H7 (cell line): ENCODE results near the gene TTC16. TPM values are rescaled to one million over a fixed set of nuclear protein-coding genes. Genes with fewer than 3 reads are reported as not detected.

Experiments used
- DNase-seq: peaks from one replicate; pipeline ENCODE4 v3.0.0; 2012
- H3K27me3 ChIP-seq: 2 replicates; pipeline ENCODE4 v1.6.0; 2011; ENCODE audit warnings: mild to moderate bottlenecking, low read length; ENCODE audit not compliant: control insufficient read depth, insufficient read depth
- H3K36me3 ChIP-seq: replicated peaks from 2 replicates; pipeline ENCODE4 v1.5.1; 2011; ENCODE audit warnings: low read length; ENCODE audit not compliant: control insufficient read depth, insufficient read depth
- H3K4me3 ChIP-seq: 2 replicates; pipeline ENCODE4 v1.5.1; 2011; ENCODE audit warnings: low read depth, mild to moderate bottlenecking, control low read depth, low read length, moderate library complexity; ENCODE audit not compliant: insufficient read depth
- total RNA-seq: library from RNA; depleted of rRNA; stranded (reverse); fragments of >200 nt; shearing (Covaris generic); gene quantifications from 2 replicates; pipeline ENCODE4 v1.2.3, GENCODE V29; 2014

The TTC16 gene
- total RNA-seq, 1 experiment from 2014 or later, result not detected

DNA sequence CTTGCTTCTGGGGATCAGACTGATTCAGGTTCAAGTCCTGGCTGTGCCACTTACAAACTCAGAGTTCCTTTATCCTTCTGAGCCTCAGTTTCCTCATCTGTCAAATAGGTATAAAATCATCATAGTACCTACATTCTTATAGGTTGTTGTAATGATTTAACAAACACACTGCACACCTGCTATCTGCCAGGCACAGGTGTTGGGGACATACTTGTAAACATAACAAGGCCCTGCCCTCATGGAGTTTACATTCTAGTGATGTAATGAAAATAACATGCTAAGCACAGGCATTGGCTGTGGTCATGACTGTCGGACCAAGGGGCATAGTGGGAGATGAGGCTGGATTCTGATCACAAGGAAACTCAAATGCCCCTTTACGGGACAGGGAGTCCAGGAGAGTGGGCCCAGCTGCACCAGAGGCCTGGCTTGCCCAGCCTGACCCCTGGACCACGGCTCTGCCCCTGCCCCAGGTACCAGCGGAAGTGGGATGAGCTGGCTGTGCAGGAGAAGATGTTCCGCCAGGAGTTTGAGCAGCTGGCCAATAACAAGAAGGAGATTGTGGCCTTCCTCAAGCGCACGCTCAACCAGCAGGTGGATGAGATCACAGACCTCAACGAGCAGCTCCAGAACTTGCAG is 6.8 kb upstream of the TTC16 start:
- H3K27me3 ChIP-seq, result no peaks in the 10 kb centered on the region
- H3K4me3 ChIP-seq, result no peak overlapping the region
- H3K36me3 ChIP-seq, result no peaks in the 10 kb centered on the region
- DNase-seq, result no peak

DNA sequence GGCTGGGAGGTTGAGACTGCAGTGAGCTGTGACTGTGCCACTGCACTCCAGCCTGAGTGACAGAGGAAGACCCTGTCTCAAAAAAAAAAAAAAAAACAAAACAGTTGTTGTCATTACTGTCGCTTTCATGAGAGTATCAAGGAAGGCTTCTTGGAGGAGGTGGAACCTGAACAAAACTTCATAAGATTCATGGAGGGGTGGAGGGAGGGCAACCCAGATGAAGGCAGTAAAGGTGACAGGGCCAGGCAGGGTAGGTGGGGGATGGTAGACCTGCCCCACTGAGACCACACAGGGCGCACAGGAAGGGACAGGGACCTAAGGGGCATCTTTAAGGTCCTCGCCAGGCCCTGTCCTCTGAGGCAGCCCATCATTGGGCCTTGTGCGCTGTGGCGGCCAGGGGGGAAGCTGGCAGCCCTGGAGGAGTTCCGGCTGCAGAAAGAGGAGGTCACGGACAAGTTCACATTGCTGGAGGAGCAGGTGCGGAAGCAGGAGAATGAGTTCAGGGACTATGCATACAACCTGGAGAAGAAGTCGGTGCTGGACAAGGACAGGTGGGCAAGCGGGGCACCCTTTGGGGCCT is 5.6 kb upstream of the TTC16 start:
- Histone ChIP-seq H3K27me3 (peaks cover 8% of the 10 kb centered on the region; the same call in 1 of the 2 replicates), H3K4me3 (no peak overlapping the region), H3K36me3 (no peaks in the 10 kb centered on the region)
- no peak for DNase-seq

DNA sequence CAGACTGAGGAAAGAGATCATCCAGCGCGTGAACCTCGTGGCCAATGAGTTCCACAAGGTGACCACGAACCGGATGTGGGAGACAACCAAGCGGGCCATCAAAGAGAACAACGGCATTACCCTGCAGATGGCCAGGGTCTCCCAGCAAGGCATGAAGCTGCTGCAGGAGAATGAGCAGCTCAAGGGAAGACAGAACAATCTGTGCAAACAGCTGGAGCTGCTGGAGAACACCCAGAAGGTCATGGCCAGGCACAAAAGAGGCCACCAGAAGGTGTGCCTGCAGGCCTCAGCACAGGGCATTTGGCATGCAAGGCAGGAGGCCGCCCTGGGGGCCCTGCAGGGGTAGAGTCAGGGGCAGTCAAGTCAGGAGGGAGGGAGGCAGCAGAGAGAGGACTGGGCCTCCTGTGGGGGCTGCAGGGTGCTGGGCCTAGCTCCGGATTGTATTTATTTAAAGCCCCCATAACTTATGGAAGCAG is 4.6 kb upstream of the TTC16 start:
- Histone ChIP-seq H3K36me3 (no peaks in the 10 kb centered on the region), H3K4me3 (no peak overlapping the region), H3K27me3 (peaks cover 8% of the 10 kb centered on the region; the same call in 1 of the 2 replicates)
- peak; percentile 58 for DNase-seq

GRCh38 chr9:127711831-127712274 is 4.0 kb upstream of the TTC16 start:
- H3K27me3 ChIP-seq, result peaks cover 8% of the 10 kb centered on the region; the same call in 1 of the 2 replicates
- DNase-seq, result peak; percentile 93

GRCh38 chr9:127712371-127712770 is 3.5 kb upstream of the TTC16 start:
- no peak for DNase-seq
- H3K4me3 ChIP-seq, result no peak overlapping the region
- peaks cover 8% of the 10 kb centered on the region; the same call in 1 of the 2 replicates for H3K27me3 ChIP-seq
- H3K36me3 ChIP-seq, result no peaks in the 10 kb centered on the region

More at GRCh38 chr9:127711831-127712274, 4.0 kb upstream of the TTC16 start:
- H3K36me3 ChIP-seq, result no peaks in the 10 kb centered on the region
- no peak overlapping the region for H3K4me3 ChIP-seq

GRCh38 chr9:127712867-127713266 is 3.0 kb upstream of the TTC16 start:
- no peak overlapping the region for H3K4me3 ChIP-seq
- DNase-seq, result no peak
- peaks cover 8% of the 10 kb centered on the region; the same call in 1 of the 2 replicates for H3K27me3 ChIP-seq
- no peaks in the 10 kb centered on the region for H3K36me3 ChIP-seq

- Histone ChIP-seq H3K27me3 (peaks cover 8% of the 10 kb centered on the region; the same call in 1 of the 2 replicates), H3K4me3 (peak overlapping the region; percentile 25; the same call in 1 of the 2 replicates), H3K36me3 (no peaks in the 10 kb centered on the region)
- DNase-seq, result peak; percentile 63
These were observed 1.7 kb upstream of the TTC16 start for GRCh38 chr9:127714020-127714750.

DNA sequence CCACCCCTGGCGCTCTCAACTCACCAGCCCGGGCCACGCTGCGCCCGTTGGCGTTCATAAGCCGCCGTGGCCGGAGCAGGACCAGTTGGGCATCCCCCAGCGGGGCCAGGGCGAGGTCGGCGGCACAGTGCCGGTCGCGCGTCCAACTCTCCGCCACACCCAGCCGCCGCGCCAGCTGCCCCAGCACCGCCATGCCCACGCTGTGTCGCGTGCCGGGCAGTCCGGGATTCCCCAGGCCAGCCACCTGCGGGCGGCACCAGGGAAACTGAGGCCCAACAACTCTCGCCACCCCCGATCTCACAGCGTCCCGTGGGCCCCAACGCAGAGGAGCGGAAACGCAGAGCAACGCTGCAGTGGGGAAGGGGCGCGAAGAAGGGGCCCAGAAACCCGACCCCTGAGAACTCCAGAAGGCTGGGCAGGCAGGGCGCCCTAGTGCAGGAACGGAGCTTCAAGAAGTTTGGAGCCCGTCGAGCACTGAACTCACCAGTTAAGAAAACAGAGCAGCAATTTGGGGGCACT is 869 bp upstream of the TTC16 start:
- H3K36me3 ChIP-seq, result no peaks in the 10 kb centered on the region
- H3K27me3 ChIP-seq, result peaks cover 8% of the 10 kb centered on the region; the same call in 1 of the 2 replicates
- DNase-seq, result peak; percentile 81
- peak overlapping the region; percentile 75 for H3K4me3 ChIP-seq

- Histone ChIP-seq H3K4me3 (no peak overlapping the region), H3K27me3 (peaks cover 8% of the 10 kb centered on the region; the same call in 1 of the 2 replicates), H3K36me3 (no peaks in the 10 kb centered on the region)
- DNase-seq, result no peak
These were observed 533 bp downstream of the TTC16 start for GRCh38 chr9:127716412-127716811.

GRCh38 chr9:127717766-127718165 is 1.9 kb downstream of the TTC16 start:
- DNase-seq, result no peak
- no peaks in the 10 kb centered on the region for H3K36me3 ChIP-seq
- H3K4me3 ChIP-seq, result no peak overlapping the region
- peaks cover 8% of the 10 kb centered on the region; the same call in 1 of the 2 replicates for H3K27me3 ChIP-seq

DNA sequence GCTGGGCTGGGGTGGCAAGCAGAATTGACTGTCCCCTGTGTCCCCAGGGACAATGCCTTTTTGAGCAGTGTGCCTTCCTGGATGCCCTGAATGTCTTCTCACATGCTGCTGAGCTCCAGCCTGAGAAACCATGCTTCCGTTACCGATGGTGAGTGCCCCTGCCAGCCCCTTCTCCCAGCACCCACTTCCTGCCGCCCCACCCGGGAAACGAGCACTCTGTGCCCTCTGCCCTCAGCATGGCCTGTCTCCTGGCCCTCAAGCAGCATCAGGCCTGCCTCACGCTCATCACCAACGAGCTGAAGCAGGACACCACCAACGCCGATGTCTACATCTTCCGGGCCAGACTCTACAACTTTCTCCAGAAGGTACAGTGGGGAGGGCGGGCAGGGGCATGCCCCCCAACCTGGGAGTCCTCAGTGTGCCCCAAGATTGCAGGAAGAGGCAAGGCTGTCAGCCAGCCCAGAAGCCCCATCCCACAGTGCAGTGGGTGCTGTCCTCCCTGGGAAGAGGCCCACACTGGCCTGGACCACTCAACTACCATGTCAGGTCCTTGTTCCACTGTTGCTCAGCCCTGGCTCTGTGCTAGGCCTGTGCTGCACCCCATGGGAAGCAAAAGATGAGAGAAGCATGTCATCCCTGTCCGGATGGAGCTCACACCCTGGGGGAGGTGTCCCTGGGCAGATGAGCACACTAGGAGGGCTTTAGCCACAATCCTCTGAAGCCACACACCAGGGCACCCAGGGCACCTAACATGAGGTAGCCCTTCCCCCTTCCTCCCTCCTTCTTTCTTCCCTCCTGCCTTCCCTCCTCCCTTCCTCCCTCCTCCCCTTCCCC is 4.4 kb downstream of the TTC16 start:
- Histone ChIP-seq H3K36me3 (no peaks in the 10 kb centered on the region), H3K4me3 (no peak overlapping the region), H3K27me3 (peaks cover under 1% of the 10 kb centered on the region; the same call in 1 of the 2 replicates)
- DNase-seq, result no peak

GRCh38 chr9:127720865-127721227 is 5.0 kb downstream of the TTC16 start:
- Histone ChIP-seq H3K36me3 (no peaks in the 10 kb centered on the region), H3K27me3 (no peaks in the 10 kb centered on the region), H3K4me3 (no peak overlapping the region)
- DNase-seq, result no peak

DNA sequence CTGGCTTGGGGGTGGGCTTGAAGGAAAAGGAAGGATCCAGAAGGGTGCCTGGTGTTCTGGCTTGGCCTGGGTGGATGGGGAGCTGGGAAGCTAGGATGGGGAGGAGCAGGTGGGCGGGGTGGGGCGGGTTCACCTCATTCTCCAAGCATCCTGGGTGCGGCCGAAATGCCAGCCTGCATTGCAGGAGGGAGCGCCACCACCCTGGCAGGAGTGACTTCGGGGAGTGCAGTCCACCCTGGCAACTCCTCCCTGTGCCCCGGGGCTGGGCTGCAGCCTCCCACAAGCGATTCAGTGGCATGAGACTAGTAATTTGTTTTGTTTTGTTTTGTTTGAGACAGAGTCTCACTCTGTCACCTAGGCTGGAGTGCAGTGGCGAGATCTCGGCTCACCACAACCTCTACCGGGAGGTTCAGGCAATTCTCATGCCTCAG is 5.5 kb downstream of the TTC16 start:
- no peaks in the 10 kb centered on the region for H3K27me3 ChIP-seq
- H3K36me3 ChIP-seq, result no peaks in the 10 kb centered on the region
- H3K4me3 ChIP-seq, result no peak overlapping the region
- DNase-seq, result peak; percentile 61
